Posterior vena cava (tissue), 2 donors: ENCODE results near the gene GNAT1. TPM values are rescaled to one million over a fixed set of nuclear protein-coding genes. Genes with fewer than 3 reads are reported as not detected.

Experiments used
- DNase-seq: peaks from one replicate; pipeline ENCODE4 v3.0.0-alpha.2; 2020; ENCODE audit warnings: low spot score
- intact Hi-C, 2 donors: fragments of 100-400 bp; cut with DNase I; formaldehyde crosslinking; loops; one replicate each; pipeline versions ENCODE4 v1.14.1 to v1.14.2; 2022 to 2023
- total RNA-seq, 2 donors: library from RNA; stranded (reverse); fragmentation: NEBNext Ultra II Directional; extraction: Animal tissue kit (Norgen Biotek cat#: 25700); gene quantifications; one replicate each; pipeline ENCODE4 v1.2.1, GENCODE V29; 2021
- donor health status: DM: yes; HTN: yes; CAD: no.
- donor health status: DM: yes; HTN: yes; CAD: no.

The GNAT1 gene
- total RNA-seq, 2 donors from 2014 or later = not detected

- intact Hi-C loops = no loop called here
- DNase-seq = no peak
These were observed 30.1 kb upstream of the GNAT1 start for GRCh38 chr3:50161320-50161719.

DNA sequence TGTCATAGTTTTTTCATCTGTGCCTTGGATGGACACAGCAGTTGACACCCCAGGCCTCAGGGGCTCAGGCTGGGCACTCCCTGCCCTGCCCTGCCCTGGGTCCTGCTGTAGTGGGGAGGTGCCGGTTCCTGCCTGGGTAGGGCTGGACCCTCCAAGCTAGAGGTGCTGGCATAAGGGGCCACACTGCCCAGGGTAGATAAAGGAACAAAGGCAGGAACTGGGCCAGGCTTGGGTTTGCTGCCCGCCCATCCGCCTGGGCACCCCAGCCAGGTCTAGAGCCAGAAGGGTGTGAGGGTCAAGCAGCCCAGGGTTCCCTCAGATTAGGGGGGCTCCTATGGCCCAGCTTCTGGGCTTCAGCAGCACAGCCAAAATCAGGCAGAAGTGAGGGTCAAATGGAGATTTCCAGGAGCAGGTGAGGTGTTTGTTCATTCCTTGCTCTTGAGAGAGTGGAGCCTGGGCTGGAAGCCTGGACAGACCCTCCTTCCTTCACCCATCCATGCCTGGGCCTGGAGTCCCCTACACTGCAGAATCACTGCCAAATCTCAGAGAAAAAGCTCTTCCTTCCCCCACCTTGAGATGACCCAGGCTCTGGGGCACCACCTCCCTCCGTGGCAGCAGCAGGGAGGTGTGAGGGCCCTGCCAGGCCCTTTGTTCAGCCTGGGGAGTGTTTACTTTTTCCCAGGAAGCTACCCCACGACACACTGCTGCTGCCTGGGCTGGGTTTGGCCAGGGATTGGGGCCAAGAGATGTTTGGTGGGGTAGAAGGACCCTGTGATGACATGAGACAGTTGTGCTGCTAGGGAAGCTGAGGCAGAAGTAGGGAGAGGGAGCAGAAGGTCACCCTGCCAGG lies 29.2 kb upstream of the GNAT1 start:
- no peak for DNase-seq
- intact Hi-C loops = no loop called here

DNA sequence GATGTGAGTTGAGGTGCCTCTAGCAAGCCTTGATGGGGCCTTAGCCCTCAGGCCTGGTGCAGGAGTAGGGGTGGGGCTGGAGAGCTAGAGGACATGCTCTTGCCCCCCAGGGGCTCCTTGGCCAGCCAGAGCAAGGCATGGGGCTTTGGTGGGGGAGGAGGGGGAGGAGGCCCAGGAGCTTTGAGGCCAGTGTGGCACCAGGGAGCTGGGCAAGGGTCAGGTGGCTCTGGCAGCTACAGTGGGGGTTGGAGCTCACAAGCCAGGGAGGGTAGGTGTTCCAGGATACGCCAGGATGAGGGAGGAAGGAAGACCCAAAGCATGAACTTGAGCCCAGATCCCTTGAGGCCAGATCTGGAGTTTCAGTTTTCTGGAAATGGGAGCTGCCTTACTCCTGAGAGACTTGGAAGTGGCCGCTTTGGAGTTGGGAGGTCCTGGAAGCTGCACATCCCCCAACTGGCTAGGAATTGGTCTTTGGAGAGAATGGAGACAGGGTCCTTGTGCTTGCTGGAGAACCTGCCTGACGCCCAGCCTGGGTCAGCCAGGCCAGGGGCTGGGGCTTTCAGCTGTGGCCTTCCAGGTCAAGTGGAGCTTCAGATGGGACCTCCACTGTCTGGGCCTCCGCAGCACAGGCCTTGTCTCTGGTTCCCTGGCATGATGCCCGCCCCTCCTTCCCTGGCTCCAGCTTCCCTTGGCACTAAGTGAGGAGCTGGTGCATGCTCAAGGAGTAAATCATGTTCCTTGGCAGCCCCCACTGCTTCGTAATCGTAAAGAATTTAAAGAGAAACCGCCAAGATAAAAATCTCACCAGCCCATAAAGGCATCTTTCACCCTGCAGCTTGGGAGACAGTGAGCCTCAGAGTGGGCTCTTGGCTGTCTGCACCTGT lies 27.6 kb upstream of the GNAT1 start:
- intact Hi-C loops = no loop called here
- DNase-seq = peak; percentile 93

DNA sequence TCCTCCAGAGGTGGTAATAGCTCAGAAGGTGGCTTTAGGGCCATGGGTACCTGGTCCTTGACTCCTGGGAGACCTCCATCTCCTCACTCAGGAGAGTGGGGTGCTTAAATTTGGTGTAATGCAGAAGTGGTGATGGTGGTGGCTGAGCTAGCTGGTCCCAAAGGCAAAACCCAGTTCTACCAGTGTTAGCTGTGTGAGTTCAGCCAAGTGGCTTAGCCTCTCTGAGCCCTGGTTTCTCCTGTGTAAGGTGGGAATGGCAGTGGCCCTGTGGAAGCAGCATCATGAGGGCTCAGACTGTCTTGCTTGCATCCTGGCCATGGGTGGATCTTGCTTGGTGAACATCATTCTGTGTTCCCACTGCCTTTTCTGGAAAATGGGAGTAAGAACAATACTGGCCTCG lies 26.9 kb upstream of the GNAT1 start:
- intact Hi-C loops = no loop called here
- no peak for DNase-seq

GRCh38 chr3:50164984-50165909 lies 26.2 kb upstream of the GNAT1 start:
- intact Hi-C loops = no loop called here
- no peak for DNase-seq

- no peak for DNase-seq
- intact Hi-C loops = no loop called here
These were observed 25.4 kb upstream of the GNAT1 start for GRCh38 chr3:50165910-50166538.

DNA sequence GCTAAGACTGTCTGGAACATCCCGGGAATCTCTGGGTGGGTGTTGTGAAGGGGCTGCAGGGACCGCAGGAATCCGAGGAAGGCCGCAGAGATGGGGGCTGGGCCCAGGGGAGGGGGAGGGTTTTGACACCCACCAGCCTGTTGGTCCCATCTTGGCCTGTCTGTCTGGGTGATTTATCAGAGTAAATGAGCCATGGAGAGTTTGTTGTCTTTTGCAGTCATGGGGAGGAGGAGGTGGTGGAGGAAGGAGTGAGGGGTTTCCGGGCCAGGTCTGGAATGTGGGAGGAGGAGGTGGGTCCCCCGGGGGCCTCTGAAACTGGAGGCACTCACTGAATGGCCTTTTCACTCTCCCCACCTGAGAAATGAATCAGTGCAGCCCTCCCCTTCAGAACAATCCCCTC lies 24.8 kb upstream of the GNAT1 start:
- no peak for DNase-seq
- intact Hi-C loops = no loop called here

- no peak for DNase-seq
- intact Hi-C loops = no loop called here
These were observed 24.2 kb upstream of the GNAT1 start for GRCh38 chr3:50167069-50167840.

DNA sequence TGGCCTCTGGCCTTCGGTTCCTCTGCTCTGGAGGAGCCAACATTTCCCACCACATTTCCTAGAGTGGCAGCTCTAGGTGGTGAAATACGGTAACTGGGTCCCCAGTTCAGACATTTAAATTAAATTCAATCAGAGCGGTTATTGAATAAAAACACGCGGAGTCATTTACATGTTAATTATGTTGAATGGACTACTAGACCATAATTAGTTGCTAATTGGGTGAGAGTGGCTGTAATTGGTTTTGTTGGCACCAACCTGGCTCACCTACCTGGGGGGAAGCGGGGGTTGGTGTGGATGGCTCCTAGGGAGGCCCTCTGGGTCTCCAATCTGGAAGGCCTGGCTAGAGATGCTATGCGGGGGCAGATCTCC lies 23.6 kb upstream of the GNAT1 start:
- intact Hi-C loops = no loop called here
- no peak for DNase-seq

DNA sequence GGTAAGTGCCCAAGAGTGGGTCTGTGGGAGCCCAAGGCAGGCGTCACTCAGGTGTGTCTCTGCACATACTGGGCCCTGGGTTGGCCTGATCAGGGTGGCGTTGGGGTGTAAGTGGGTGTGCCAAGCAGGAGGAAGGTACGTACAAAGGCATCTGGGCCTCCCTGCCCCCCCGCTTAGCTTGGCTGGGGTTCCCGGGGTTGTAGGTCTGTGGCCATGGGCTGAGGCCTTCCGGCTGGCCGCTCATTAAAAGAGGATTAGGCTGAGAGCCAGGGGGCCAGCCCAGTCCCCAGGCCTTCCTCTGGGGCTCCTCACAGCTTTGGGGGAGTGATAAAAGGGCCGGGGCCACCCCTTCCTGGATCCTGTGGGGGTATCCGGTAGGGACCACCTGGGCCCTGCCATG lies 23.0 kb upstream of the GNAT1 start:
- intact Hi-C loops = no loop called here
- DNase-seq = no peak

DNA sequence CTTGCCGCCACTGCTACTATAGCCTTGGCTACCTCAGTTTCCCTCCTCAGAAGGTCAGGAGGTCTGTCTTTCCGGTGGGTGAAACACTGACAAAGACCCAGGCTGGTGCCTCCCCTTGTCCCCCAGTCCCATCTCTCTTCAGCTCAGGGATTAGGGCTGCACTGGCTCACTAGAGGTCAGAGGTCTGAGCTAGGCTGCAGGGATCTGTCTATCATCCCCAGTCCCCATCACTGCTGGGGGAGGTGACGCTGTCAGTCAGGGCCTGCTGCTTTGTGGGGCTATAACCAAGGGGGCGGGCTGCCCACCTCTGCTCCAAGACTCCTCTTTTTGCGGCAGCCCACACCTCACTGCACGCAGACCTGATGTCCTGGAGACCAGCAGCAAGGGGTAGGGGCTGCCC lies 22.6 kb upstream of the GNAT1 start:
- intact Hi-C loops = no loop called here
- DNase-seq = no peak

GRCh38 chr3:50169232-50169832 lies 22.1 kb upstream of the GNAT1 start:
- intact Hi-C loops = no loop called here
- DNase-seq = no peak

GRCh38 chr3:50169858-50170257 lies 21.6 kb upstream of the GNAT1 start:
- intact Hi-C loops = no loop called here
- DNase-seq = no peak

DNA sequence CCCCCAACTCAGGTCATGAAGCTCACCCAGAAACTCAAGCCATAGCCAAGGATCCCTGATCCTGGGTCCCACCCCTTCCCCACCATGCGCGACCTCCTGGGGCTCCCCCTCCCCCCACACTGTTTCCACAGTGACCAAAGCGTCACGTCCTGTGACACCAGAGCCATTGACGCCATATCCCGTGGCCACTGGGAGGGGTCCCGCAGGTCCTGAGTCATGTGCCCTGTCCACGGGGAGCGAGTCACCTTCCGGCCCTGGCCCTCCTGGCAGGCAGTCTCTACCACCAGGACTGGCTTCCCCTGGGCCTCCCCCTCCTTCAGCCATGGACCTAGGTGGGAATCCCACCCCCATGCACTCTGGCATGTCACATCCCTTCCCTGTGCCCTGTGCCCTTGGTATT lies 20.7 kb upstream of the GNAT1 start:
- intact Hi-C loops = no loop called here
- peak; percentile 91 for DNase-seq

- DNase-seq = no peak
- intact Hi-C loops = no loop called here
These were observed 19.7 kb upstream of the GNAT1 start for GRCh38 chr3:50171540-50172301.

DNA sequence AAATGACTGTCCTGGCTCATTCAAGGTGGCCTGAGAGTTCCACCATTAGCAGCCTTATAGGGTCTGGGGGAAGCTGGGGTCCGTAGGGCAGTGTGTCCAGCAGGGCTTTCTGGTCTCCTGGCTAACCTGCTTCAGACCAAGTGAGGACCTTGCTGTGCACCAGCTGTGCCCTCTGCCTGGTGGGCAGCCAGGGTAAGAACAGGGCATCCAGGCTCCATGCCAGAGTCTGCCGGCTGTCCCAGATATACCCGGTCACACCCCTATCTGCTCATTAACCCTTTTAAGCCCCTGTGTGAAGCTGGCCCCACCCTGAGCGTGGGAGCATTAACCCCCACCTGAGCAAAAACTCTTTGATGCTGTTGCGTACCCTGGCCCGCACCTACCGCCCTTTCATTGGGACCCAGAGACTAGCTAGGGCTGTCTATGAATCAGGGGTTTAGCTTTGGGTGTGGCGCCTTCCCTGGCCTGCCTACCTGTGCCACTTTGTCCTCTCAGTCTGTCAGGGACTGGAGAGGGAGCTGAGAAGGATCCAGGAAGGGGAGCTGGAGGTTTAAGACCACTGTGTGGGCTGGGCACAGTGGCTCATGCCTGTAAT lies 18.7 kb upstream of the GNAT1 start:
- intact Hi-C loops = no loop called here
- DNase-seq = no peak
